Activated CD8-positive, alpha-beta T cell treated with anti-CD3 and anti-CD28 coated beads, Interleukin-2, amount 10 ng/mL, durations not matched to agents 7 days and 5 days (primary cell): Measurements from ENCODE around the gene CDR2L. TPM values are rescaled to one million over a fixed set of nuclear protein-coding genes. Genes with fewer than 3 reads are reported as not detected.
"Not testable (repeated sequence)": the region's sequence is repeated elsewhere in the genome, so short reads cannot be mapped to it uniquely, and the experiment has no call there.

ENCODE experiments used
- ATAC-seq: fragments of 150-1000 bp; cut with Tn5 transposase; one replicate; pipeline ENCODE4 v1.10.0; 2021; ENCODE audit warnings: moderate library complexity
- CTCF ChIA-PET: fragments of 350-600 bp; sonication (Branson Sonifier 250); formaldehyde crosslinking; loops from one replicate; lab custom pipeline; 2021; ENCODE audit warnings: antibody characterized with exemption; lab: Charles Lee
- POLR2A ChIA-PET: fragments of 350-600 bp; sonication (Branson Sonifier 250); formaldehyde crosslinking; loops from one replicate; lab custom pipeline; 2021; ENCODE audit warnings: antibody characterized with exemption; lab: Charles Lee
- DNase-seq: peaks from one replicate; pipeline ENCODE4 v3.0.0-alpha.2; 2020
- H3K27ac Mint-ChIP-seq: one replicate; pipeline ENCODE4 v1.8.0; 2021; ENCODE audit warnings: mild to moderate bottlenecking, mixed read lengths
- H3K27me3 Mint-ChIP-seq: one replicate; pipeline ENCODE4 v1.8.0; 2021; ENCODE audit warnings: low read depth, mixed read lengths
- H3K36me3 Mint-ChIP-seq: one replicate; pipeline ENCODE4 v1.8.0; 2021; ENCODE audit warnings: low read depth, mixed read lengths
- H3K4me1 Mint-ChIP-seq: one replicate; pipeline ENCODE4 v1.8.0; 2021; ENCODE audit warnings: low read depth, mixed read lengths
- H3K4me3 Mint-ChIP-seq: one replicate; pipeline ENCODE4 v1.8.0; 2021; ENCODE audit warnings: mild to moderate bottlenecking, mixed read lengths
- H3K9me3 Mint-ChIP-seq: one replicate; pipeline ENCODE4 v1.8.0; 2022; ENCODE audit warnings: mixed read lengths; ENCODE audit not compliant: insufficient read depth
- total RNA-seq, 2 experiments: library from RNA; stranded (reverse); gene quantifications; one replicate each; pipeline ENCODE4 v1.2.3, GENCODE V29; 2021

The CDR2L gene
- total RNA-seq, 2 experiments from 2014 or later: 0.13 to 0.18 TPM

DNA sequence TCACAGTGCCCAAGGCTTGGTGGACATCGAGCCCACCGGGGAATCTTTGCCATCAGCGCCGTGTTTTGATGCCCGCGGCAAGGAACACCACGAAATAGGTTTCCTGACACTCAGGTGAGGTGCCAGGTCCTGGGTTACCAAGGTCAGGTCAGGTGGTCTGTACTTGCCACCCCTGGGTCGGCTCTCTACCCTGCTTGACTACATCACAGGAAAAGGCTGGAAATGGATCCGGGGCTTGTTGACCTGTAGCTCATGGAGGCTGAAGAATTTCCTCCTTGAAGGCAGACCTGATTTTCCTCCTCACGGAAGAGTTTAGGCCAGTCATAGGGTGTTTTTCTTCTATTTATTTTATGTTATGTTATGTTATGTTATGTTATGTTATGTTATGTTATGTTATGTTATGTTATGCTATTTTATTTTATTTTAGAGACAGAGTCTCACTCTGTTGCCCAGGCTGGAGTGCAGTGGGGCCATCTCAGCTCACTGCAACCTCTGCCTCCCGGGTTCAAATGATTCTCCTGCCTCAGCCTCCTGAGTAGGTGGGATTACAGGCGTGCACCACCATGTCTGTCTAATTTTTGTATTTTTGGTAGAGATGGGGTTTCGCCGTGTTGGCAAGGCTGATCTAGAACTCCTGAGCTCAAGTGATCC, 4.6 kb upstream of the CDR2L start:
- DNase-seq, H3K36me3 Mint-ChIP-seq, ATAC-seq, H3K27ac Mint-ChIP-seq, H3K9me3 Mint-ChIP-seq: not testable (repeated sequence)
- POLR2A ChIA-PET: interaction anchor here (0.6 to 3.7 kb wide), 3 partner anchors 11 to 30 kb away, joined by 3 to 13 read pairs (median 3); partner anchors contain the start of gene MRPL58
- Mint-ChIP-seq H3K4me3 (peak overlapping the region; percentile 74), H3K27me3 (peaks cover 41% of the 10 kb centered on the region), H3K4me1 (peaks cover 24% of the 10 kb centered on the region)
- CTCF ChIA-PET: interaction anchor here (1.0 to 1.3 kb wide), 3 partner anchors 22 to 30 kb away, joined by 3 to 7 read pairs (median 4); partner anchors contain the start of gene MRPL58

DNA sequence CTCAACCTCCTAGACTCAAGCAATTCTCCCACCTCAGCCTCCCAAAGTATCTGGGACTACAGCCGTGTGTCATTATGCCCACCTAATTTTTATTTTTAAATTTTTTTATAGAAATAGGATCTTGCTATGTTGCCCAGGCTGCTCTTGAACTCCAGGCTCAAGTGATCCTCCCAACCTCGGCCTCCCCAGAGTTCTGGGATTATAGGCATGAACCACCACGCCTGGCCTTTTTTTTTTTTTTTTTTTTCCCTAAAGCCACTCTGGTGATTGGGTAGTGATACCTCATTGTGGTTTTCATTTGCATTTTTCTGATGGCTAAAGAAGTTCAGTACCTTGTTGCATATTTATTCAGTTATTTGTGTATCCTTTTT, 1.2 kb upstream of the CDR2L start:
- Mint-ChIP-seq H3K9me3 (no peaks in the 10 kb centered on the region), H3K27me3 (peaks cover 45% of the 10 kb centered on the region), H3K4me1 (peaks cover 23% of the 10 kb centered on the region), H3K27ac (no peak overlapping the region), H3K4me3 (no peak overlapping the region), H3K36me3 (no peaks in the 10 kb centered on the region)
- ATAC-seq (no peak), DNase-seq (no peak)
- ChIA-PET POLR2A (interaction anchor here (3.7 kb wide), 1 partner anchor 26 kb away, joined by 13 read pairs; the partner anchor contains the start of gene MRPL58), CTCF (no interaction called here)

DNA sequence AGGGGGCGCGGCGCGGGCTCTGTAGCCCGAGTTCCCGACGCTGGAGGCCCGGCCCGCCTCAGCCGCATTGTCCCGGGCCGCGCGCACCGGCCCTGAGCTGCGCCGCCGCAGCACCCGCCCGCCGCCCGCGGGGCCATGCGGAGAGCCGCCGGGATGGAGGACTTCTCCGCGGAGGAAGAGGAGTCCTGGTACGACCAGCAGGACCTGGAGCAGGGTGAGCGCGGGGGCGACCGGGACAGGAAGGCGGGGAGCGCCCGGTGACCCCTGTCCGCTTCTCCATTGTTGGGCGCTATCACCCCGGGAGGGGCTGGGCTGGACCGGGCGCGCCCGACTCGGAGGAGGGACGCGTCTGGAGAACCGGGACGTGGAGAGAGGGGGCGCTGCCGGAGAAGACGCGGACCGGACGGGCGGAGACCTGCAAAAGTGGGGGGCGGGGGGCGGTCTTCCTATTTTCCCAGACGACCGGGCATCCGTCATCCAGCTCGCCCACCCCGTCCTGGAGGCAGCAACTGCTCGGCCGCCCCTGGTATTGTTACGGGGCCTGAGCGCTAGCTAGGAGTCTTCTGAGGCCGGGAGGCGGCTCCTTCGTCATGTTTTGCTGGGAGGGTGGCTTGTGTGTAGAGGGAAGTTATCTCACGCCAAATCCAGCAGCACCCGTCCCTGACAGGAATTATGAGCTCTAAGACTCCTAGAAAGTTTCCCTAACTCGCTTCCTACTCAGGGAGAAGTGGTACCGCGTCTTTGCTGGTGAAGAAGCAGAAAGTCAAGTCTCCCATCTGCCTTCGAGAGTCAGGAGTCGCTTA, 678 bp downstream of the CDR2L start:
- Mint-ChIP-seq H3K4me3 (peak overlapping the region; percentile 59), H3K36me3 (no peaks in the 10 kb centered on the region), H3K27me3 (peaks cover 54% of the 10 kb centered on the region), H3K9me3 (no peaks in the 10 kb centered on the region), H3K27ac (no peak overlapping the region), H3K4me1 (peaks cover 15% of the 10 kb centered on the region)
- ChIA-PET POLR2A (interaction anchor here (0.6 to 2.9 kb wide), 3 partner anchors 9 to 35 kb away, joined by 3 to 14 read pairs (median 3); partner anchors contain the start of gene MRPL58), CTCF (interaction anchor here (0.8 to 2.7 kb wide), 13 partner anchors 8 to 143 kb away, joined by 3 to 25 read pairs (median 4); partner anchors contain the start of genes HID1, MRPL58, OTOP2 and USH1G)
- DNase-seq (no peak), ATAC-seq (peak; percentile 54)

DNA sequence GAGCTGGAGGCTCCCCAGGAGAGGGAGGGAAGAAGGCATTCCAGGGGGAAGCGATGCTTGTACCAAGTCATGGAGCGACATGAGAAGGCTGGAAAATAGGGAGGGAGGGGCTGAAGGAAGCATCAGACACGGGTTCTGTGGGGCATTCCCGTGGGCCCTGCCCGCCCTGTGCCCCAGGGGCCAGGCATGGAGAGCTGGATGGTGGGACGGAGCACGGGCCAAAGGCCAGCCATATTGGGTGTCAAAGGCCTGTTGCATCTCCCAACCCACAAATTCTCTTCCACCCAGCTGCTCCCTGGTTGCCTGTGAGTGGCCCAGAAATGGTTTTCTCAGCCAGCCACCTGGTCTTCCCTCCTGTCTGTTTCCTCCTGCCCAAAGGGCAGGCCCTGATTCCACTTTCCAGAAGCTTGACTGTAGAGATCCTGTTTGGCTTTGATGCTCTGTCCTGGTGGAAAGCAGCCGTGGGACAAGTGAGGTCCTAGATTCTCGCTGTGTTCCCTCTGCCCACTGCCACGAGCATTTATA, 3.2 kb downstream of the CDR2L start:
- Mint-ChIP-seq H3K27ac (no peak overlapping the region), H3K9me3 (no peaks in the 10 kb centered on the region), H3K36me3 (no peaks in the 10 kb centered on the region), H3K4me1 (peaks cover 15% of the 10 kb centered on the region), H3K27me3 (peaks cover 39% of the 10 kb centered on the region), H3K4me3 (no peak overlapping the region)
- CTCF ChIA-PET: interaction anchor here (1.1 to 1.7 kb wide), 3 partner anchors 22 to 124 kb away, joined by 3 to 6 read pairs (median 5); partner anchors contain the start of gene MRPL58
- DNase-seq (no peak), ATAC-seq (no peak)
- POLR2A ChIA-PET: no interaction called here

DNA sequence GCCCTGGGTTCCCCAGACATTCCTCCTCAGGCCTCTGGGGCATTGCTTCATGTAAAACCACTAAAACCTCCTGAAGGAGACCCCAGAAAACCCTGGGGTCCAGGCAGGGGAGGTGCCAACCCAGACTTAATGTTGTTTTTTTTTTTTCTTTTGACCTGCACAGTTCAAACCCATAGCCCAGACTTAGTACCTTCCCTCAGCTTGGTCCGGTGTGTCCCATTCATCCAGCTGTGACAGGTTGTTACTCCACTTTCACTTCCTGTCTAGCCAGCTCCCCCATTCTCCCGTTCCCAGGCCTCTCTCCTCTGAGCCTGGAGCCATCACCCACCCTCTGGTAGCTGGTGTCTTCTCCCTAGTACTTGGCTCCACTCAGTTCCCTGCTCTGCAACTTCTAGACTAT, 4.8 kb downstream of the CDR2L start:
- DNase-seq: no peak
- H3K4me3 Mint-ChIP-seq: no peak overlapping the region
- H3K36me3 Mint-ChIP-seq: no peaks in the 10 kb centered on the region
- H3K27ac Mint-ChIP-seq: peak overlapping the region; percentile 11
- H3K9me3 Mint-ChIP-seq: no peaks in the 10 kb centered on the region
- POLR2A ChIA-PET: interaction anchor here (1.8 kb wide), 1 partner anchor 20 kb away, joined by 12 read pairs; the partner anchor contains the start of gene MRPL58
- CTCF ChIA-PET: interaction anchor here (0.7 kb wide), 1 partner anchor 20 kb away, joined by 5 read pairs; the partner anchor contains the start of gene MRPL58
- H3K27me3 Mint-ChIP-seq: peaks cover 32% of the 10 kb centered on the region
- H3K4me1 Mint-ChIP-seq: peaks cover 5% of the 10 kb centered on the region
- no peak for ATAC-seq

DNA sequence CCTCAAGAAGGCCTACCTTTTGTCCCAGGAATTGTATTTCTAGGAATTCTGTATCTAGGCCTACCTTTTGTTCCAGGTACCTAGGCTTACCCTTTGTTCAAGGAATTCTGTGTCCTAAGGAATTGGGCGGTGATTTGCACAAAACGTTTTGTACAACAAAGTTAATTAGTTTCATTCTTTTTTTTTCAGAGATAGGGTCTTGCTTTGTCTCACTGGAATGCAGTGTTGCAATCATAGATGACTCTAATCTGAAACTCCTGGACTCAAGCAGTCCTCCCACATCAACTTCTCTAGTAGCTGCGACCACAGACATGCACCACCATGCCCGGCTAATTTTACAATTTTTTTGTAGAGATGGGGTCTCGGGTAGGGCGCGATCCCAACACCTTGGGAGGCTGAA, 7.0 kb downstream of the CDR2L start:
- Mint-ChIP-seq H3K27ac (no peak overlapping the region), H3K9me3 (no peaks in the 10 kb centered on the region), H3K4me3 (no peak overlapping the region), H3K27me3 (peaks cover 17% of the 10 kb centered on the region), H3K36me3 (no peaks in the 10 kb centered on the region), H3K4me1 (peaks cover 10% of the 10 kb centered on the region)
- POLR2A ChIA-PET: interaction anchor here (0.6 kb wide), 1 partner anchor 12 kb away, joined by 3 read pairs; no protein-coding TSS in a partner anchor
- DNase-seq (no peak), ATAC-seq (no peak)
- CTCF ChIA-PET: interaction anchor here (2.6 kb wide), 1 partner anchor 33 kb away, joined by 10 read pairs; no protein-coding TSS in a partner anchor

DNA sequence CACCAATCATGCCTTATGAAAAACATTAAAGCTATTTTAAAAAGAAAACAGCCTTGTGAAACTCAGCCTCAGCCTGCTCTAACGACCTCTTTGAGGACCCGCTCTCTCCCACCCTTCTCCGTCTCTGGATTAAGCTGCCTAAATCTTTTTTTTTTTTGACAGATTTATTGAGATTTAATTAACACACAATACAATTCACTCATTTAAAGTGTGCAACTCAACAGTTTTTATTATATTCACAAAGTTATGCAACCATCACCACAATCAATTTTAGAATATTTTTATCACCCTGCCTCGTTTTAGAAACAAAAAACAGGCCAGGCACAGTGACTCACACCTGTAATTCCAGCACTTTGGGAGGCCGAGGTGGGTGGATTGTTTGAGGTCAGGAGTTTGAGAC, 8.4 kb downstream of the CDR2L start:
- DNase-seq (no peak), ATAC-seq (no peak)
- Mint-ChIP-seq H3K27me3 (peaks cover 14% of the 10 kb centered on the region), H3K27ac (no peak overlapping the region), H3K4me1 (peaks cover 10% of the 10 kb centered on the region), H3K4me3 (no peak overlapping the region), H3K9me3 (no peaks in the 10 kb centered on the region), H3K36me3 (no peaks in the 10 kb centered on the region)
- ChIA-PET POLR2A (interaction anchor here (0.6 kb wide), 1 partner anchor 17 kb away, joined by 3 read pairs; the partner anchor contains the start of gene MRPL58), CTCF (interaction anchor here (1.0 to 2.6 kb wide), 2 partner anchors 8 to 34 kb away, joined by 4 to 10 read pairs; partner anchors contain the start of gene CDR2L)

DNA sequence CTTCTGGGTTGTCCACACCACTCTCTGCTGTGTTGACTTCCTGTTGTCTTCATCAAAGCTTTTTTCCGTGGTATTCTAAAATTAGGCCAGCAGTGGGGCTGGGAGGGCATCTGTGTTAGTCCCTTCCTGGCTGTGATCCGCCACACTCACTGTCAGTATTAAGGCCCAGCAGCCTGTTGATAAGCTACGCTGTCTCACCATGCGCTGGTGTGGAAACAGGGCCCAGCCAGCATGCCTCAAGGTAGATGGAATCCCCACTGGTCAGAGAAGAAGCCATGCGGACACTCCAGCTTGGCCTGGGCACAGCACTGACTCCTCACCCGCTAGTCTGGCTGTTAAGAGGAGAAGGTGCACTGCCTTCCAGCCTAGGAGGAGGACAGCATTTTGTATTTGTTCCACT, 11.4 kb downstream of the CDR2L start:
- Mint-ChIP-seq H3K4me1 (peaks cover 10% of the 10 kb centered on the region), H3K36me3 (no peaks in the 10 kb centered on the region), H3K9me3 (no peaks in the 10 kb centered on the region), H3K27me3 (peaks cover 5% of the 10 kb centered on the region), H3K27ac (no peak overlapping the region), H3K4me3 (no peak overlapping the region)
- ChIA-PET POLR2A (interaction anchor here (1.8 kb wide), 1 partner anchor 13 kb away, joined by 8 read pairs; the partner anchor contains the start of gene MRPL58), CTCF (interaction anchor here (1.7 kb wide), 1 partner anchor 37 kb away, joined by 10 read pairs; no protein-coding TSS in a partner anchor)
- no peak for DNase-seq
- ATAC-seq: no peak

DNA sequence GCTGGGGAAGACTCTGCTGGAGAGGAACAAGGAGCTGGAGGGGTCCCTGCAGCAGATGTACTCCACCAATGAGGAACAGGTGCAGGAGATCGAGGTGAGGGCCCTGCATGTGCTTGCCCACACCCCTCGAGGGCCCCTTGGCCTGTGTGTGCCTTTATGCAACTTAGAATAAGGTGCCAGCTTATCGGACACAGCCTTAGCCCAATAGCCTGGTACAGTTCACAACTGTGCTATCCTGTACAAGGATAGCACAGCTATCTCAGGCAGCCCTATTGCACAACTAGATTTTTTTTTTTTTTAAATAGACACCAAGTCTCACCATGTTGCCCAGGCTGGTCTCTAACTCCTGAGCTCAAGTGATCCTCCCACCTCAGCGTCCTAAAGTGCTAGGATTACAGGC, 12.1 kb downstream of the CDR2L start:
- POLR2A ChIA-PET: interaction anchor here (1.8 kb wide), 1 partner anchor 13 kb away, joined by 8 read pairs; the partner anchor contains the start of gene MRPL58
- CTCF ChIA-PET: interaction anchor here (0.9 to 1.7 kb wide), 3 partner anchors 12 to 38 kb away, joined by 3 to 10 read pairs (median 3); partner anchors contain the start of gene MRPL58

DNA sequence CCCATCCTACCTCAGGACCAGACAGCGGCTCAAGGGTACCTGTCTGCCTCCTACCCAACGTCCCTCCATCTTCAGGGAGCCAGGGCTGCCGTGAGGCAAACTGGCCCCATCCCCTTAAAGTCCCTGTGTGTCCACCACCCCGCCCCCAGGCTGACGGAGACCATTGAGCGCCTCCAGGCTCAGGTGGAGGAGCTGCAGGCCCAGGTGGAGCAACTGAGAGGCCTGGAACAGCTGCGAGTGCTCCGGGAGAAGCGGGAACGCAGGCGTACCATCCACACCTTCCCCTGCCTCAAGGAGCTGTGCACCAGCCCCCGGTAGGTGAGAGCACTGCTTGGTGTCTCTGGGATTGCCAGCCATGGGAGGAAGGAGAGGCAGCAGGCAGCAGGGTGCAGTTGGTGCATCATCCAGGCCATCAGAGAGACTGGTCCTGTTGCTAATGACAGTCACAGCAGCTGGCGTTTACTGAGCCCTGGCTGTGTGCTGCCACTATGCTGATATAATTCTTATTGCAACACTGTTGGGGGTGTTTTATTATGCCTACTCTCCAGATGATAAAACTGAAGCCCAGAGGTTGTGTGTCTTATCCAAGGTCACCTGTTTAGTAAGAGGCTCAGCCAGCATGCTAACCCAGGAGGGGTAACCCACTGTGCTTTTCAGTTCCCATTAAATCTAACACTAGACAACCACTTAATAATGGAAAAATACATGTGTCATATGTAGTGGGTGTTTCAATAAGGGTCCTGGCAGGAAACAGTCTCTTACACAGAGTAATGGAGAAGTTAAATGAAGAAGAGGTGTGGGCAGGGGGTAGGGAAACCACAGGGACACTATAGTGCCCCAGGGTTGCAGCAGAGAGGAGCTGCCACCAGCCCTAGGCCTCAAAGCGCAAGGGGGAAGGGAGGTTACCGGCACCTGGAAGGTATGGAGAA, 14.7 kb downstream of the CDR2L start:
- POLR2A ChIA-PET: interaction anchor here (1.5 kb wide), 1 partner anchor 11 kb away, joined by 4 read pairs; the partner anchor contains the start of gene MRPL58
- no peak overlapping the region for H3K4me3 Mint-ChIP-seq
- H3K27ac Mint-ChIP-seq: no peak overlapping the region
- no peaks in the 10 kb centered on the region for H3K36me3 Mint-ChIP-seq
- DNase-seq (no peak), ATAC-seq (no peak)
- peaks cover 10% of the 10 kb centered on the region for H3K4me1 Mint-ChIP-seq
- H3K27me3 Mint-ChIP-seq: peaks cover 2% of the 10 kb centered on the region
- no peaks in the 10 kb centered on the region for H3K9me3 Mint-ChIP-seq
- CTCF ChIA-PET: no interaction called here

More for the DNA sequence above, 12.1 kb downstream of the CDR2L start:
- H3K36me3 Mint-ChIP-seq: no peaks in the 10 kb centered on the region
- H3K9me3 Mint-ChIP-seq: no peaks in the 10 kb centered on the region
- no peak for ATAC-seq
- H3K27ac Mint-ChIP-seq: no peak overlapping the region
- H3K4me3 Mint-ChIP-seq: no peak overlapping the region
- H3K4me1 Mint-ChIP-seq: peaks cover 10% of the 10 kb centered on the region
- DNase-seq: no peak
- H3K27me3 Mint-ChIP-seq: peaks cover 5% of the 10 kb centered on the region
